ENCODE results near the gene AGAP1.

DNA sequence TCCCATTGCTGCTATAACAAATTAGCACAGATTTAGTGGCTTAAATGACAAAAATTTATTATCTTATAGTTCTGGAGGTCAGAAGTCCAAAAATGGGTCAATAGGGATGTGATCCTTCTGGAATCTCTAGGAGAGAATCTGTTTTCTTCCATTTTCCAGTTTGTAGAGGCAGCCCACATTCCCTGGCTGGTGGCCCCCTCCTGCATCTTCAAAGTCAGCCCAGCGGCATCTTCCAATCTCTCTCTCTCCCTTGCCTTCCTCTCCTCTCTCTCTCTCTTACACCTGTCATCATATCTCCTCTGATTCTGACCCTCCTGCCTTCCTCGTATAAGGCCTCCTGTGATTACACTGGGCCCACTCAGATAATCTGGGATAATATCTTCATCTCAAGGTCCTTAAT is 3.9 kb upstream of the AGAP1 start:
- TF ChIP-seq, protein P1, sequence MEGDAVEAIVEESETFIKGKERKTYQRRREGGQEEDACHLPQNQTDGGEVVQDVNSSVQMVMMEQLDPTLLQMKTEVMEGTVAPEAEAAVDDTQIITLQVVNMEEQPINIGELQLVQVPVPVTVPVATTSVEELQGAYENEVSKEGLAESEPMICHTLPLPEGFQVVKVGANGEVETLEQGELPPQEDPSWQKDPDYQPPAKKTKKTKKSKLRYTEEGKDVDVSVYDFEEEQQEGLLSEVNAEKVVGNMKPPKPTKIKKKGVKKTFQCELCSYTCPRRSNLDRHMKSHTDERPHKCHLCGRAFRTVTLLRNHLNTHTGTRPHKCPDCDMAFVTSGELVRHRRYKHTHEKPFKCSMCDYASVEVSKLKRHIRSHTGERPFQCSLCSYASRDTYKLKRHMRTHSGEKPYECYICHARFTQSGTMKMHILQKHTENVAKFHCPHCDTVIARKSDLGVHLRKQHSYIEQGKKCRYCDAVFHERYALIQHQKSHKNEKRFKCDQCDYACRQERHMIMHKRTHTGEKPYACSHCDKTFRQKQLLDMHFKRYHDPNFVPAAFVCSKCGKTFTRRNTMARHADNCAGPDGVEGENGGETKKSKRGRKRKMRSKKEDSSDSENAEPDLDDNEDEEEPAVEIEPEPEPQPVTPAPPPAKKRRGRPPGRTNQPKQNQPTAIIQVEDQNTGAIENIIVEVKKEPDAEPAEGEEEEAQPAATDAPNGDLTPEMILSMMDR (IDR thresholded peaks at IDR 0.05): no peak
- no peak for TF ChIP-seq POLR2A (IDR thresholded peaks at IDR 0.05)

Data from heart left ventricle (tissue), 13 donors.